NCI-H226 (cell line): ENCODE measurements around the gene KANSL1.
A peak's percentile ranks its signal among the peaks of the same experiment; 100 is the strongest.
"Not testable (repeated sequence)": the region's sequence is repeated elsewhere in the genome, so short reads cannot be mapped to it uniquely, and the experiment has no call there.

Experiments
- DNase-seq: peaks from one replicate; pipeline ENCODE4 v3.0.0-alpha.2; 2015

Gene KANSL1

DNA sequence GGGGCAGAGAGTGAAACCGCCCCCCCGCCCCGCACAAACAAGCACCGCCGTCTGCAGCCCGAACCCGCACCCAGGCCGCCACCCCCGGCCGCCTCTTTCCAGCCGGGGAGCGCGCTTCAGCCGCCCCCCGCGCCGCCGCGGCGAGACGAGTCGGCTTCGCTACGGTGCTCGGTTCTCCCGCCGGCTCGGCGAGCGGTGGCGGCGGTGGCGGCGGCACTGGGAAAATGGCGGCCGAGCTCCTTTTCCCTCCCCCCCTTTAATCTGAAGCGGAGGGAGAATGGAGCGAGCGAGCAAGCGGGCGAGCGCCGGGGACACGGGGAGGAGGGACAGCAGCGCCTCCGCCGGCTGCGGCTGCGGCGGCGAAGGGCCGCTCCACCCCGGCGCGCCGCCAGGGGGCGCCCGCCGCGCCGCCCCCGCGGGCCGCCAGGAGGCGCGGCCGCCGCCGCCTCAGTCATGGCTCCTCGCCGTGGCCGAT lies at the start of gene KANSL1:
Gene KANSL1 (minus strand): TSS at position 279 of the 475 bp plus-strand sequence. CDS start 21,286 bp downstream, outside the sequence.
- peak; percentile 91 for DNase-seq

GRCh38 chr17:46231359-46231758 lies 38.1 kb upstream of the KANSL1 start:
- not testable (repeated sequence) for DNase-seq

GRCh38 chr17:46225274-46225794 lies 32.1 kb upstream of the KANSL1 start:
- DNase-seq, result peak; percentile 96

- not testable (repeated sequence) for DNase-seq
These were observed 31.6 kb upstream of the KANSL1 start for GRCh38 chr17:46224864-46225263.

DNA sequence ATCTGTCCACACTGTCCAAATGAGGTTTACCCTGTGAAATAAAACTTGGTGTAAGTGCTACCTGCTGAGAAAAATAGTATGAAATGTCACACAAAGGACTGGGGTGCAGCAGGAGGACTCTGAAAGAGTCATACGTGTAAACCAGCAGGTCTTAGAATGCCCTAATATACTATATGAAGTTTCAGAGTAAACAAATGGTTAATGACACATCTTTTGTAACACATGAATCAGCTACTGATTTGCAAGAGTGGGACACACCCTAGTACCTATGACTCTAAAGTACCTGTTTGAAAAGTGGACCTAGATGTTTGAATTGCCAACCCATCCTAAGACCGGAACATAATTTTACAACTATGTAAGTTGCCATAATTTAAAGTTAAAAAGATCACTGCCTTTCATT lies 29.8 kb upstream of the KANSL1 start:
- DNase-seq, result not testable (repeated sequence)

DNA sequence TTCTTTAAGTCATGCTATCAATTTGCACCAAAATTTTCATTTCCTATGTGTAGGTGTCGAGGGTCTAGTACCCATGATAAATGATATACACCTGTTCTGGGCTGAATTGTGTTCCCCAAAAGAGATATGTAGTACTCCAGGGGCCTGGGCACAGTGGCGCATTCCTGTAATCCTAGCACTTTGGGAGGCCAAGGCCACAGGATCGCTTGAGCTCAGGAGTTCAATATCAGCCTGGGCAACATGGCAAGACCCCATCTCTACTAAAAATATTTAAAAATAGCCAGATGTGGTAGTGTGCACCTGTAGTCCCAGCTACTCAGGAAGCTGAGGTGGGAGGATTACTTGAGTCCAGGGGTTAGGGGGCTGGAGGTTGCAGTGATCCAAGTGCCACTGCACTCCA lies 23.5 kb upstream of the KANSL1 start:
- DNase-seq, result no peak

DNA sequence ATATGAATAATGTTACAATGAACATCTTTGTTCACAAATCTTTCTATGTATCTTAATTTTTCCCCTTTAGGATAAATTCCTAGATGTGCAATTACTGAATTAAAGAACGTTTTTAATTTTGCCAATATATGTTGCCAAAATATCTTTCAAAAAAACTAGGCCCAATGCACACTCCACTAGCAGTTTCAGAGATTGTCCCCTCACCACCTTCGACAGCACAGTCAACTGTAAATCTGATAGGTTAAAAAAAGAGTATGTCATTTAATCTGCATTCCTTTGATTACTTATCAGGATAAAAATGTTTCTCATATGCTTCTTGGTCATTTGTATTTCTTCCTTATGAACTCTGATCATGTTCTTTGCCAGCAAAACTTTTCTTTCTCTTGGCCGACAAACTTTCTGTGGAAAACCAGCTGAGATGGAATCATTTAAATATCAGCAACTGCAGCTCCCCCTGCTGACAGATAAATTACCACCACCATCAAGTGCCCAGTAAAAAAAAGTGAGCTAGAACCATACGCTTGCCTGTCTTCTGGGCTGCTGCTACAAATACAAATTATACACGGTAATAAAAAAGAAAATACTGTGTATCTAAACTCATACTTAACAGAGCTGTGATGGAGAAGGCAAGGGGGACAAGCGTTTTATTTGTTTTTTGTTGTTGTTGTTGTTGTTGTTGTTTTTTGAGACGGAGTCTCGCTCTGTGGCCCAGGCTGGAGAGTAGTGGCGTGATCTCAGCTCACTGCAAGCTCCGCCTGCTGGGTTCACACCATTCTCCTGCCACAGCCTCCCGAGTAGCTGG lies 19.6 kb upstream of the KANSL1 start:
- DNase-seq, result peak; percentile 39

DNA sequence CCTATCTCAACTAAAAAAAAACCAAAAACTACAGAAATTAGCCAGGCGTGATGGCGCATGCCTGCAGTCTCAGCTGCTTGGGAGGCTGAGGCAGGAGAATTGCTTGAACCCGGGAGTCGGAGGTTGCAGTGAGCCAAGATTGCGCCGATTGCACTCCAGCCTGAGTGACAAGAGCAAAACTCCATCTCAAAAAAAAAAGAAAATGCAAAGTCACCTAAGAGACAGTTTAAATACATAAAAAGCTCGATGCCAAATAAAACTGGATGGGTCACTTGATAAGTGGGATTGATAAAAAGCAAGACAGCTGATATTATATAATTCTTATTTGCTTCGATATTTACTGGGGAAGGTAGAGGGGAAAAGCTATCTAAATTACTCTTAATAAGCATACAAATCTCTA lies 15.8 kb upstream of the KANSL1 start:
- DNase-seq, result no peak

GRCh38 chr17:46205975-46206374 lies 12.7 kb upstream of the KANSL1 start:
- DNase-seq, result no peak

DNA sequence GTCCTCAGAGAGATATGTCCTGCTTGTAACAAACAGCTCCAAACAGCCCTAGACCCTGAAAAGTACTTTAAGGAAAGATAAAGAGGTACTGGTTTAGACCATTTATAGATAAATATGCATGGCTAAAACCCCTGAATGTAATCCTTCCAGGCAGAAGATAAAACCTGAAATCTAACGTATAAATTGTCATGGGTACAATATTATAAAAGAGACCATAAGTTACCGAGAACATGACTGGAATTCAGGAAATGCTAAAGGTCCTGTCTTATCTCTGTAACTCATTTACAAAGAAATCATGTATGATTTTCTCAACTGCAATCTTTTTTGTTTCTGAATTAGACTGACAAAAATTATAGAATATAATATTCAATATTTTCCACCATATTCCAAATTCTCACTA lies 9.2 kb upstream of the KANSL1 start:
- DNase-seq, result no peak

DNA sequence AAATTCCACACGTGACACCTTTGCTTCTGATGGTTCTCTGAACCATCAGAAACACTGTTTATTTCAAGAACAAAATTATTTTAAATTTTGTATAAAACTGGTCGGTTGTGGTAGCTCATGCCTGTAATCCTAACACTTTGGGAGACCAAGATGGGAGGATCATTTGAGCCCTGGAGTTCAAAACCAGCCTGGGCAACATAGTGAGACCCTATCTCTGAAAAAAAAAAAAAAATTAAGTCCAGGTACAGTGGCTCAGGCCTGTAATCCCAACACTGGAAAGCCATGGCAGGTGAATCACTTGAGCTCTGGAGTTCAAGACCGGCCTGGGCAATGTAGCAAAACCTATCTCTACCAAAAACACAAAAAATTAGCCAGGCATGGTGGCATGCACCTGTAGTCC lies 8.3 kb upstream of the KANSL1 start:
- no peak for DNase-seq

DNA sequence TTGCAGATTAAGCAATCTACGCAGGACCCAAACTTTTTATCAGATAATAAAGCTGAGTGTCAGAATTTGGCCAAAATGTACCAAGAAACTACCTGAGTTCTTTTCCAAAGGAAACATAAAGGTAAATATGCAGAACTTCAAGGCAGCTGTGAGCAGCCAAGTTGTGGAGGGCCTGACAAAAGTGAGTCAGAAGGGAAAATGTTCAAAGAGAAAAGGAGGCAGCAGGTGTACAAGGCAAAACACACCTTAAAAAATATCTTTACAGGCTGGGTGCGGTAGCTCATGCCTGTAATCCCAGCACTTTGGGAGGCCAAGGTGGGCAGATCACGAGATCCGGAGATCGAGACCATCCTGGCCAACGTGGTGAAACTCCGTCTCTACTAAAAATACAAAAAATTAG lies 7.0 kb upstream of the KANSL1 start:
- DNase-seq, result no peak

DNA sequence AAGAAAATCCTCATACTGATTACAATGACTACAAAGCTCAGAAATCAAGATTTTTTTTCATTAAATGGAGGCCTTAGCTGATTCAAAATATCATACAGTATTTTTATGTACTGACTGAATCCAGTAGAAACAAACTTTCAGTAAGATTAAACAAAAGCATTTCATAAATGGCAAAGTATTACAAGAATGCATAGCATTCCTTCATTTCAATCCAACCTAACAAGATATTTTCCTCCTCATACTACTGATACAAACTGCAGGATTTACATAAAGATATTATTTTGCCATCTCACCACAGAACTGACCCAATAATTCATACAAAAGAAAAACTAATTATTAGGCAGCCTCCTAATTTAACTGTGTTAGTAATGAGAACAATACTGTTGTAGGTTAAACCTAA lies 6.2 kb upstream of the KANSL1 start:
- DNase-seq, result no peak

DNA sequence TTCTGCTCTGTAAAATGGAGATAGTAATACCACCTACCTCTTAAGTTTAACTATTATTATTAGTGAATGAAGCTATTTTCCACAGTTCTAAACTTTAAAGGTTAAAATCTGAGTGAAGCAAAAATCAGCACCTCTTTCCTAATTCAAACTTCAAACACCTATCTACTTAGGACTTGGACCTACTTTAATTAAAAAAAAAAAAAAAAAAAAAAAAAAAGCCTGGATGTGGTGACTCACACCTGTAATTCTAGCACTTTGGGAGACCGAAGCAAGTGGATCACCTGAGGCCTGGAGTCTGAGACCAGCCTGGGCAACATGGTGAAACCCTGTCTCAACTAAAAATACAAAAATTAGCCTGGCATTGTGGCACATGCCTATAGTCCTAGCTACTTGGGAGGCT lies 5.0 kb upstream of the KANSL1 start:
- no peak for DNase-seq

DNA sequence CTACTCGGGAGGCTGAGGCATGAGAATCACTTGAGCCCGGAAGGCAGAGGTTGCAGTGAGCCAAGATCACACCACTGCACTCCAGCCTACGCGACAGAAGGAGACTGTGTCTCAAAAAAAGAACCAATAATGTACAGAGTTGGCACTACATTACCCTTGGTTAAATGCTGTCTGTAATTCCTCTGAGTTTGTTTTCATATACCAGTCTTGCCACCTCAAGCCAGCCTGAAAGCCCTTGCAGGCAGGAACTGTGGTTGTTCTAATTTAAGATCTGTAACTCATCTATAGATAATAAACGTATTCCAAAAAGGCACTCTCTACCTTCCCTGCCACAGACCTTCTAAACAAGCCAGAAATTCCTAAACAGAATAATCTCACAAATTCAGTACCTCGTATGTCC lies 4.3 kb upstream of the KANSL1 start:
- no peak for DNase-seq

- no peak for DNase-seq
These were observed 2.9 kb upstream of the KANSL1 start for GRCh38 chr17:46195939-46196716.

DNA sequence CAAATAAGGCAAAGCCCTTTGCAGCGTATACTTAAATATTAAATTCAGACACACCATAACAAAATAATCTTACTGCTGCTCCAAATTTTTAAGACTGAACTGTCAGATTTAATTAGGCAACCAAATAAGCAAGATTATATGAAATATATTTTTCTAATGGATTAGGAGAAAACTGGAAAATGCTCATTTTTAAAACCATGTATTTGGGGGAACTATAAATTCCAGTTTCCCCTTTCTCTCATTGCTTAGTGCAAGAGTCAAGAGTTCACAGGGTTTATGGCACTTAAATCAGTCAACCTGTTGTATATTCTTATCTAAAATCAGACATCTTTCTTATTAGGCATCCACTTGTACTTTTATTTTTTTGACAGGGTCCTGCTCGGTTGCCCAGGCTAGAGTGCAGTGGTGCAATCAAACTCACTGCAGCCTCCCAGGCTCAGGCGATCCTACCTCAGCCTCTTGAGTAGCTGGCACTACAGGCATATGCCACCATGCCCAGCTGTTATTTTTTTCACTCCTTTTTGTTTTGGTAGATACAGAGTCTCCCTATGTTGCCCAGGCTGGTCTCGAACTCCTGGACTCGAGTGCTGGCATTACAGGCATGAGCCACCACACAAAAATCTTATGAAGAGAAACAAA lies 2.1 kb upstream of the KANSL1 start:
- no peak for DNase-seq

DNA sequence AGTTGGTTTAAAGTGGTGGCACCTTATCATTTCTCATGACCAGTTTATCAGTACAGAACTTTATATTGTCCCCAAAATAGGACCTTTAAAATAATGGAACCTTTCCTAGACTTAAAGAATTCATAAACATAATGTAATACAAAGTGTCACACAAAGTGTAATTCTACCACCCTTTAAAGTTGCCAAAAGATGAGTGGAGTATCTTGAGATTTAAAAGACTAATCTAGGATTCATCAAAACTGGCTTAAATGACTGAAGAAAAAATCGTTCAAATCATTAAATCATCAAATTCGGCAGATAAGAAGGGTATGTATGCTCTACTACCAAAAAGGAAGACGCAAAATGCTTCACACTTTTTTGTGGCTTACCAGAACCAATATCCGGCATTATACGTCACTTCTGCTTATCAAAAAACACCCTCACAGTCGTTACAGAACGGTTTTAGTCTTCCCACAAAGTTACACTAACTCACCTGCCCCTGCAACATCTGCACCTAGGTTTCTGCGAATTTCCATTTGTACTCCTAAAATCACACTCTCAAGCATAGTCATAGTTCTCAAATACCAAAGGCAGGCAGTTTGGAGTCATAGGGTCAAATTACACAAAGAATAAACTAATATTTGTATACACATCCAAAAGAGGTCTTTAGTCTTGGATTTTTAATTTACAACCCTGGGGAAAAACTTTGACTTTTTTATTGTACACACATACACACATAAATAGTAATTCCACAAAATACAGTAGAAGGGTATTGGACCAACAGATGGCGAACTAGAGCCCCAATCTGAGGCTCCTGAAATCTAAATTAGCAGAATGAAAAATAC lies 1.4 kb upstream of the KANSL1 start:
- DNase-seq, result no peak

GRCh38 chr17:46193626-46194392 lies 580 bp upstream of the KANSL1 start:
- DNase-seq, result peak; percentile 92

- peak; percentile 75 for DNase-seq
These were observed 634 bp downstream of the KANSL1 start for GRCh38 chr17:46192439-46193150.

DNA sequence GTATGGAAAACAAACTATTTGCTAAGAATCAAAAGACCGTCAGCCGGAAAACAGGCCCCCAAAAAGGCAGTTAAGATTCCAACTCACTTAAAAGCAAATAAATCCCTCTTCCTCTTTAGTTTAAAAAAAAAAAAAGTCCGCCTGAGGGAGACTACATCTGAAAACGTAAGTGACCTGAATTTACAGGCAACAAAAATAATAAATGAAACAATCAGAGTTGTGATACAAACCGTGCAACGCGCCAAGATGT lies 1.1 kb downstream of the KANSL1 start:
- no peak for DNase-seq
